Activated CD4-positive, alpha-beta memory T cell treated with anti-CD3 and anti-CD28 coated beads, Interleukin-2, amount 10 ng/mL, durations not matched to agents 7 days and 5 days (primary cell): Measurements from ENCODE around the gene PRDM12. TPM values are rescaled to one million over a fixed set of nuclear protein-coding genes. Genes with fewer than 3 reads are reported as not detected.

Experiments used
- CTCF ChIA-PET: fragments of 350-600 bp; sonication (Branson Sonifier 250); formaldehyde crosslinking; loops from one replicate; lab custom pipeline; 2021; ENCODE audit warnings: antibody characterized with exemption, inconsistent platforms; lab: Charles Lee
- POLR2A ChIA-PET: fragments of 350-600 bp; sonication (Branson Sonifier 250); formaldehyde crosslinking; loops from one replicate; lab custom pipeline; 2021; ENCODE audit warnings: antibody characterized with exemption; lab: Charles Lee
- DNase-seq: peaks from one replicate; pipeline ENCODE4 v3.0.0-alpha.2; 2020
- H3K27ac Mint-ChIP-seq: one replicate; pipeline ENCODE4 v1.8.0; 2021; ENCODE audit warnings: mild to moderate bottlenecking, mixed read lengths
- H3K27me3 Mint-ChIP-seq: one replicate; pipeline ENCODE4 v1.8.0; 2021; ENCODE audit warnings: mixed read lengths
- H3K36me3 Mint-ChIP-seq: one replicate; pipeline ENCODE4 v1.8.0; 2021; ENCODE audit warnings: low read depth, mixed read lengths
- H3K4me1 Mint-ChIP-seq: one replicate; pipeline ENCODE4 v1.8.0; 2021; ENCODE audit warnings: mixed read lengths
- H3K4me3 Mint-ChIP-seq: one replicate; pipeline ENCODE4 v1.8.0; 2021; ENCODE audit warnings: mild to moderate bottlenecking, mixed read lengths
- H3K9me3 Mint-ChIP-seq: one replicate; pipeline ENCODE4 v1.8.0; 2021; ENCODE audit warnings: mixed read lengths
- total RNA-seq, 2 experiments: library from RNA; stranded (reverse); gene quantifications; one replicate each; pipeline ENCODE4 v1.2.3, GENCODE V29; 2021

The PRDM12 gene
- total RNA-seq, 2 experiments from 2014 or later, result not detected

DNA sequence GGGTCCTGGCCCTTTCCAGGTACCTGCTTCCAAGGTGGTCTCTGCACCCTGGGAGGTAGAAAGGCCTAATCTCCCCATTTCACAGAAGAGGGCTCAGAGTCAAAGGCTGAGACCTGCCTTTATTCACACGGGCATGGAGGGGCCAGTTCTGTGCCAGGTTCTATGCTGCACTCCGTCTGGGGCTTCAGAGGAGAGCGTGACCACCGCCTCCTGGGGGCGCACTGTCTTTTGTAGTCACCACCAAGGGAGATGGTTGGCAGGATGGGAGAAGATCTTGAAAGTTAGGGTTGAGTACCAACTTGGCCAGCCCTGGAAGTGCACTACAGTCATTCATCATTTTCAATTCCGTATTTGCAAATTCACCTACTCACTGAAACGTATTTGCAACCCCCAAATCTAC is 23.7 kb upstream of the PRDM12 start:
- ChIA-PET CTCF (no interaction called here), POLR2A (no interaction called here)
- H3K27ac Mint-ChIP-seq, result no peak overlapping the region
- no peaks in the 10 kb centered on the region for H3K9me3 Mint-ChIP-seq
- no peak overlapping the region for H3K4me3 Mint-ChIP-seq
- no peaks in the 10 kb centered on the region for H3K27me3 Mint-ChIP-seq
- no peaks in the 10 kb centered on the region for H3K36me3 Mint-ChIP-seq
- no peaks in the 10 kb centered on the region for H3K4me1 Mint-ChIP-seq
- no peak for DNase-seq

DNA sequence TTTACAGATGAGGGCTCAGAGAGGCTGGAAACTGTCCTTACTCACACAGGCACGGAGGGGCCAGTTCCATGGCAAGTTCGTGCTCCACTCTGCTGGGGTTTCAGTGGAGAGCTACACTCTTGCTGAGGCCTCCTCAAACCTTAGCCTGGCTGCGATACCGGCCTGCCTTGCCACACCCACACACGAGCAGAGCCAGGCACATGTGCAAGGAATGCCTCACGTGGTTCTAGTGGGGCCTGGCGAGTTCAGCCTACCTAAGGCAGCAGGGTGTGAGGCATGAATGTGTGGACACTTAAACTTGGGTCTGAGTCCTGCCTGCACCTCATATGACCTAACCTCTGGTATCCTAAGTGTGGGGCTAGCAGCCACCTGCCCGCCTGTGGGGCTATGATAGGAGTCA is 21.5 kb upstream of the PRDM12 start:
- no peak for DNase-seq
- H3K4me3 Mint-ChIP-seq, result no peak overlapping the region
- H3K36me3 Mint-ChIP-seq, result no peaks in the 10 kb centered on the region
- POLR2A ChIA-PET, result no interaction called here
- H3K27me3 Mint-ChIP-seq, result peaks cover 2% of the 10 kb centered on the region
- no peaks in the 10 kb centered on the region for H3K9me3 Mint-ChIP-seq
- H3K27ac Mint-ChIP-seq, result no peak overlapping the region
- no peaks in the 10 kb centered on the region for H3K4me1 Mint-ChIP-seq
- CTCF ChIA-PET, result no interaction called here

DNA sequence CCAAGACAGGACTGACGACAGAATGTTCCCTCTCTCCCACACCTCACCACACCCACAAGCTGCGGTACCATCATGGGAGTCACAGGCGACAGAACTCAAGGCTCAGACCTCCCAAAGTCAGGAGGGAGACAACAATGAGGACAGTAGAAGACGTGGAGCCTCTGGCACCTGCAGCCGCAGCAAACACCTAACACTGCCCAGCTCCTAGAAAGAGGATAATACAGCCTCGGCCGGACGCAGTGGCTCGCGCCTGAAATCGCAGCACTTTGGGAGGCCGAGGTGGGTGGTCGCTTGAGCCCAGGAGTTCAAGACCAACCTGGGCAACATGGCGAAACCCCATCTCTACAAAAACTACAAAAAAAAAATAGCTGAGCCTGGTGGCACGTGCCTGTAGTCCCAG is 13.2 kb upstream of the PRDM12 start:
- Mint-ChIP-seq H3K9me3 (no peaks in the 10 kb centered on the region), H3K27ac (no peak overlapping the region), H3K27me3 (peaks cover 20% of the 10 kb centered on the region), H3K4me3 (no peak overlapping the region), H3K36me3 (no peaks in the 10 kb centered on the region), H3K4me1 (no peaks in the 10 kb centered on the region)
- no peak for DNase-seq
- CTCF ChIA-PET, result interaction anchor here (1.1 kb wide), 1 partner anchor 31 kb away, joined by 3 read pairs; no protein-coding TSS in a partner anchor
- POLR2A ChIA-PET, result no interaction called here

DNA sequence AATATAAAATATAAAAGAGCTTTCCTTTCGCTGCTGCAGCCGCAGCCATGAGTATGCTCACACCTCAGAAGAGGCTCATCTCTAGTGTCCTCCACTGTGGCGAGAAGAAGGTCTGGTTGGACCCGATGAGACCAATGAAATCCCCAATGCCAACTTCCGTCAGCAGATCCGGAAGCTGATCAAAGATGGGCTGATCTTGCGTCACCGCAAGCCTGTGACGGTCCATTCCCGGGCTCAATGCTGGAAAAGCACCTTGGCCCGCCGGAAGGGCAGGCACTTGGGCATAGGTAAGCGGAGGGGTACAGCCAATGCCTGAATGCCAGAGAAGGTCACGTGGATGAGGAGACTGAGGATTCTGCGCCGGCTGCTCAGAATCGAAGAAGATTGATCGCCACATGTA is 12.6 kb upstream of the PRDM12 start:
- H3K36me3 Mint-ChIP-seq, result no peaks in the 10 kb centered on the region
- no peak overlapping the region for H3K4me3 Mint-ChIP-seq
- CTCF ChIA-PET, result no interaction called here
- H3K4me1 Mint-ChIP-seq, result no peaks in the 10 kb centered on the region
- POLR2A ChIA-PET, result no interaction called here
- peaks cover 25% of the 10 kb centered on the region for H3K27me3 Mint-ChIP-seq
- no peak overlapping the region for H3K27ac Mint-ChIP-seq
- no peaks in the 10 kb centered on the region for H3K9me3 Mint-ChIP-seq
- DNase-seq, result no peak

DNA sequence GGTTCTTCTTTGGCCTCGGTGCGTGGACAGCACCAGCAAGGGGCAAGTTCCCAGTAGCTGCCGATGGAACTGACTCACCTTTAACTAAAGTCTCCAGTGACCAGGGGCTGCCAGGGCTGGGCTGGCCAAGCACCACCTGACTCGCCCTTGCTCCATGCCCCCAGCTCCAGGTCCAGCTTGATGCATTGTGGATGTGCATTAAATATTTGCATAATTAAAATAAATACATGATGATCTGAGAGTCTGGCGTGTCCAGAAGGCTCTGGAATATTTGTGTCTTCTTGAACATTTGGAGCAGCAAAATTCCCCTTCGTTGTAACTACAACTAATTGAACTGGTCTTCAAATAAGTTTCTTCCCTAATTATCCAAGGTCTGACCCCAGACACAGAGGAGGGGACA is 9.5 kb upstream of the PRDM12 start:
- H3K4me1 Mint-ChIP-seq, result peaks cover 3% of the 10 kb centered on the region
- ChIA-PET POLR2A (no interaction called here), CTCF (no interaction called here)

DNA sequence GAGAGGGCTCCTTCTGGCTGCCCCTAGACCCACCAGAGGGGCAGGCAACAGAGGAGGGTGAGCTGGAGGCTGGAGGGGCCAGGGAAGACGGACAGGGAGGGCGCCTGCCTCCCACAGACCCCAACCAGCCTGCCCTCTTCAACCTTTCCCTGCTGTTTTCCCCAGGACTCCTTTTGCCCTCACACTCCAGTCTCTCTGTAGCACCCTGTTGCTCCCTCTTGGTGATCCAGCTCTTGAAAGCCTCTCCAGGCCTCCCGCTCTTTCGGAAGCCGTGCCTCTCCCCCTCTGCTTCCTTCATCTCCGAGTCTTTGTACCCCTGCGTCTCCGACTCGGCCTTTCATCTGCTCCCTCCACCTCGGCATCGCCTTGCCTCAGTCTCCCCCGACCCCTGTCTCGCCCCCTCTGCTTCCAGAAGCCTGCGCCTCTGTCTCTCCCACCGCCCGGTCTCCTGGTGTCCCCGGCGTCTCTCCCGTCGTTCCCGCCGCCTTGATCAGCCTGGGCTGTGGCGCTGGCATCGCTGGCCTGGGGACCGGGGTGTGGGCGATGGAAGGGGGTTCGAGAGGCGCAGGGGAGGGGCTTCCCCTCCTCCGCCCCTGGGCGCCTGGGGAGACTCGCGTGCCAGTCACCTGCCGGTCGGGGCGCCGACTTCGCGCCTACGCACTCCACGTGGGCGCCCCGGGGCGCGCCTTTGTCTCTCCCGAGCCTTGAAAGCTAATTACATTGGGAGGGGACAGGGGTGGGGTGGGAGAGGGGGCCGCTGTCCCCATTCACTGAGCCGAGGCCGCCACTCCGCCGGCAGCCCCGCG is 5.3 kb upstream of the PRDM12 start:
- H3K9me3 Mint-ChIP-seq, result no peaks in the 10 kb centered on the region
- no peak for DNase-seq
- H3K27me3 Mint-ChIP-seq, result peaks cover 65% of the 10 kb centered on the region
- H3K4me3 Mint-ChIP-seq, result no peak overlapping the region
- CTCF ChIA-PET, result no interaction called here
- H3K36me3 Mint-ChIP-seq, result no peaks in the 10 kb centered on the region
- H3K4me1 Mint-ChIP-seq, result peaks cover 7% of the 10 kb centered on the region
- H3K27ac Mint-ChIP-seq, result no peak overlapping the region
- POLR2A ChIA-PET, result no interaction called here

More for the DNA sequence above, 9.5 kb upstream of the PRDM12 start:
- no peaks in the 10 kb centered on the region for H3K36me3 Mint-ChIP-seq
- no peak overlapping the region for H3K27ac Mint-ChIP-seq
- peaks cover 41% of the 10 kb centered on the region for H3K27me3 Mint-ChIP-seq
- no peak overlapping the region for H3K4me3 Mint-ChIP-seq
- no peaks in the 10 kb centered on the region for H3K9me3 Mint-ChIP-seq
- DNase-seq, result no peak

DNA sequence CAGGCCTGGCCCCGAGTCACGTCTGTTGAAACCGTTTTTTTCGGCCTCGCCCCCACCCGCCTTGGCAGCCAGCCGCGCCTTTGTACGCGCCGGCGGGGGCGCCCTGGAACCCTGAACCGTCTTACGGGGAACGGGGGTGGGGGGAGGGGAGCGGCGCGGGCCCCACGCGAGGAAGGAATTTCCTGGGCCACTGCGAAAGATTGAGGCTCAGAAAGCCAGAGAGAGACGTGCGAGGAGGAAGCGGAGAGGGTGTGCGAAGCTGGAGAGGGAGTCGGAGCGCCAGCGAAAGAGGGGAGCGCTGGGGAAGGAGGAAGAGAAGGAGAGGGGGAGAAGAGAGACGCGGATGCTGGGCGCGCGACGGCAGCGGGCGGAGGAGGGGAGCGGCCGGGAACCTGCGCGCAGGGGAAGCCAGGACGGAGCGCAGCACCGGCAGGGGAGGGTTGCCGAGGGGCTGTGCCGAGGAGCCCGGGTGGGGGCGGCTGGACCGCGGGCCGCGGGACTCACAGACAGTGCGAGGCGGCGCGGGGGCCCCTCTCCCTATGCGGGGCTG is 4.6 kb upstream of the PRDM12 start:
- ChIA-PET CTCF (no interaction called here), POLR2A (no interaction called here)
- H3K4me3 Mint-ChIP-seq, result no peak overlapping the region

DNA sequence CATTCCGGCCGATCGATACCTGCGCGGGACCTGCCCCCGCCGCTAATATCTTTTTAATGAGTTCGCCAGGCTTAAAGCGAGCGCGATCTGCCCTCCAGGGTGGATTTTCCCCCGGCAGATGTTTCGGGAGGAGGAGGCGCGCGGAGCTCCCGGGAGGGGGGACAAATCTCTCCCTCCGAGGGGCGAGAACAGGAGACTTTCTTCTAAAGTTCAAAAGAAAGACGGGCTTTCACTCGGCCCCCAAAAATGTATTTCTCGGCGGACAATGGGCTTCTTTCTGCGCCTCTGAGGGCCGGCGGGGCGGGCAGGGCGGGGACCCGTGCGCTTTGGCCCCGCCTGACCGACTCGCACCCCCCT is 4.1 kb upstream of the PRDM12 start:
- POLR2A ChIA-PET, result no interaction called here

More for the DNA sequence above, 4.6 kb upstream of the PRDM12 start:
- no peaks in the 10 kb centered on the region for H3K9me3 Mint-ChIP-seq
- no peak for DNase-seq
- H3K27me3 Mint-ChIP-seq, result peaks cover 70% of the 10 kb centered on the region
- no peaks in the 10 kb centered on the region for H3K36me3 Mint-ChIP-seq
- no peak overlapping the region for H3K27ac Mint-ChIP-seq
- H3K4me1 Mint-ChIP-seq, result peaks cover 7% of the 10 kb centered on the region

DNA sequence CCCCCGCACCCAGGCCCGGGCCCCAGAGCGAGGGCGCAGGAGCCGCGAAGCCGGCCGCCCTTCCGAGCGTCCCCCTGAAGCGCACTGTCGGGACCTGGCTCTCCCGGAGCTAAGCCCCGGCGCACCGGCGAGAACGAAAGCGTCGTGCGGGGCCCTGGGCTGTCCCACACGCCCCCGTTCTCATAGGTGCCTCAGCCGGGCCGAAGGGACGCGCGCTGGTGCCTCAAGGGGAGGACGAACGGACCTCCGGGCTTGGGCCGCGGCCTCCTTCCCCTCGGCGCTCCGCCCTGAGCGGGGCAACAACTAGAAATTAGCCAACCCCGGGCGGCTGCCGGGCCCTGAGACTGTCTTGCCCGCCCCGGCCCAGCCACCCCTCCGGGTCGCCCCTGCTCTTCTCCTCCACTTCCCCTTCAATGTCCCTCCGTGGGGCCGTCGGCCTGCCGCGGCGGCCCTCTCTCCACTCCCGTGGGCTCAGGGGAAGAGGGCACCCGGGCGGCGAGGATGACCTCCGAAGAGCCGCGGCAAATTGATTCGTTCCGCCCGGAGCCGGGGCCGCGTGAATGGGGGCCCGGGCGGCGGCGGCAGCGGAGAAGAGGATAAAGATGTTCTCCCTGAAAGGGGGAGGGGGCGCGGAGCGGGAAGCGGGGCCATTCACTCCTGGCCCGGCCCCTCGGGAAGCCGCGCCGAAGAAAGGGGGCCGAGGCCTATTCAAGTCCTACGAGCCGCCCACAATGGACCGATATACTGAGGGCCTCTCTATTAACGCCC is 3.5 kb upstream of the PRDM12 start:
- no peaks in the 10 kb centered on the region for H3K9me3 Mint-ChIP-seq
- no peaks in the 10 kb centered on the region for H3K36me3 Mint-ChIP-seq
- DNase-seq, result no peak
- H3K27me3 Mint-ChIP-seq, result peaks cover 68% of the 10 kb centered on the region
- ChIA-PET CTCF (no interaction called here), POLR2A (no interaction called here)
- peaks cover 11% of the 10 kb centered on the region for H3K4me1 Mint-ChIP-seq
- no peak overlapping the region for H3K27ac Mint-ChIP-seq
- no peak overlapping the region for H3K4me3 Mint-ChIP-seq

More for the DNA sequence above, 4.1 kb upstream of the PRDM12 start:
- Mint-ChIP-seq H3K4me3 (no peak overlapping the region), H3K4me1 (peaks cover 8% of the 10 kb centered on the region), H3K27me3 (peaks cover 70% of the 10 kb centered on the region), H3K36me3 (no peaks in the 10 kb centered on the region), H3K9me3 (no peaks in the 10 kb centered on the region), H3K27ac (no peak overlapping the region)
- CTCF ChIA-PET, result no interaction called here
- DNase-seq, result no peak

DNA sequence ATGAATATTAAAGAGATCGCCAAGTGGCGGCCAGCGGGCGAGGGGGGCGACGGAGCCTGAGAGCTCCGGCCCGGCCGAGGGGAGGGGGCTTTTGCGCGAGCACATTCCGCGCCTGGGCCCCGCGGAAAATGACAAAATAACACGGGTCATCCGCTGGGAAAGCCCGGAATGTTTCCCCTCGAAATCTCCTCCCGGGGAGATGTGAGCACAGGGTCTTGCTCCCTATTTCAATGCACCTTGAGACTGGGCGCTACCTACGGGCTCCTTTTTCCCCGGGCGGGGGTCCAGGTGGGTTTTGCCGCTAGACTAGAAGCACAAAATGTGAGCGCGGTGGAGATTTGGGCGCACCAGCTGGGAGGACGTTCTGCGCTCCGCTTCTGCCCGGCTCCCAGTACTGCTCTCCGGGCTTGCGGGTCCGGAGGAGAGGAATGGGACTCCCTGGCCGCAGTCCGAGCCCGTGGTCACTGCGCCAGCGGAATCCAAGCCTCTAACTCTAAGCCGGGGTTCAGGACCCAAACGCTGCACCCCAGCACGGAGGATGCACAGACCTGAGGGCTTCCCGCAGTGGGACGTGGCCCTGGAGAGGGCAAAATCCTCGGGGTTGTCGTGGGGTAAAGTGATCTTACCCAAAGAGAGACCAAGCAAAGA is 2.8 kb upstream of the PRDM12 start:
- Mint-ChIP-seq H3K27ac (no peak overlapping the region), H3K9me3 (no peaks in the 10 kb centered on the region), H3K4me3 (no peak overlapping the region), H3K36me3 (no peaks in the 10 kb centered on the region), H3K27me3 (peaks cover 66% of the 10 kb centered on the region), H3K4me1 (peaks cover 13% of the 10 kb centered on the region)
- CTCF ChIA-PET, result no interaction called here
- DNase-seq, result no peak
- POLR2A ChIA-PET, result interaction anchor here (1.0 kb wide), 1 partner anchor 8 kb away, joined by 3 read pairs; no protein-coding TSS in a partner anchor

DNA sequence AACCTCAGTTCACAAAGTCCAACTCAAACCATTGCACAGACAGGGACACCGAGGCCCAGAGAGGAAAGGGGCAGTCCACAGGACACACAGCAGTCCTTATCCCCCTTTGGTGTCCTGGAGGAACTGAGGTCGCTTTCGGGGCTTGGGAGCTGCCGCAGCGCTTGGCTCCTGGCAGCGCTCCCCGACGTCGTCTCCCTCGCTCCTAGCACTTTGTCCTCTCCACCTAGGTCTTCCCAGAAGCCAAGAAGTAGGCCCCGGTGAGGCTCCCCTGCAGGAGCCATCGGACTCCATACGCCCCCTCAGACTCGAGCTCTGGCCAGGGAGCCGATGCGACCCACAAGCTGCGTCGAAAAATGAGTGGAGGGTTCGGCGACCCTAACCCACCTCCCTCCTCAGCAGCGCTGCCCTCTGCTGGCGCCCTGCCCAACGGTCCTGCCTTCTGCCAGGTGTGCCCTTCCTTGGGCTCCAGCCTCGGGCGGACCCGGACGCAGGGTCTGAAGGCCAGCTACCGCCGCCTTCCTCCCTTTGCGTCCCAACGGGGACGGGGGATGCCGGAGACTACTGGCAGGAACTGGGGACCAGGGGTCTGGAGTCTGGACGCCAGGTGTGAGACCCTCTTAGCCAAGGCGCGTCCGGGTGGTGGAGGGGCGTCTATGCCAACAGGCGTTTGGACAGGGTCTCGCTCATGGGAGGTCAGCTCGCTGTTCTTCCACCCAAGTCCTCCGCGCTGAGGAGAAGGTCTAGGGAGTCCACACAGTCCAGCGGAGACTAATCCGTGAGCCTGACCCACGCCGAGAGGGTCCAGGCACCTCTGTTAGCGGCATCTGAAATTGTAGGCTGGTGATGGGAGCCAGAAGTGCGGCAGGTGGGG is 2.1 kb upstream of the PRDM12 start:
- no peak overlapping the region for H3K4me3 Mint-ChIP-seq
- peaks cover 68% of the 10 kb centered on the region for H3K27me3 Mint-ChIP-seq
- H3K36me3 Mint-ChIP-seq, result no peaks in the 10 kb centered on the region
- ChIA-PET POLR2A (interaction anchor here (1.0 kb wide), 1 partner anchor 9 kb away, joined by 3 read pairs; no protein-coding TSS in a partner anchor), CTCF (no interaction called here)
- DNase-seq, result no peak
- H3K9me3 Mint-ChIP-seq, result no peaks in the 10 kb centered on the region
- peaks cover 14% of the 10 kb centered on the region for H3K4me1 Mint-ChIP-seq
- peak overlapping the region; percentile 47 for H3K27ac Mint-ChIP-seq

DNA sequence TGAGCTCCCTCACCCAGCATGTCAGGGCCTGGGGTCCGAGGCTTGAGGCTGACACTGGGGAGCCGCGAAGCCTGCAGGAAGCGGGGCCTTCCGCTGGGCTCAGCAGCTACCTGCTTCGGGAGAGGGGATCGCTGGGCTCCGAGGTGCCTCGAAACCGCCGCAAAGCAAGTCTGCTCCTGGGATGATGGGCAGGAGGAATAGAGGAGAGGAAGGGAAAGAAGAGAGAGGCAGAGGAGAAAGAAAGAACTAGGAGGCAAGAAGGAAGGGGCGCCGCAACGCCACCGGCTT is 1.5 kb upstream of the PRDM12 start:
- POLR2A ChIA-PET, result no interaction called here
- H3K27me3 Mint-ChIP-seq, result peaks cover 69% of the 10 kb centered on the region
- no peak overlapping the region for H3K4me3 Mint-ChIP-seq
- peaks cover 14% of the 10 kb centered on the region for H3K4me1 Mint-ChIP-seq
- H3K9me3 Mint-ChIP-seq, result no peaks in the 10 kb centered on the region
- DNase-seq, result no peak
- CTCF ChIA-PET, result no interaction called here
- no peaks in the 10 kb centered on the region for H3K36me3 Mint-ChIP-seq
- H3K27ac Mint-ChIP-seq, result no peak overlapping the region
